HL-60 (cell line): ENCODE measurements around the gene GSTA2.

ENCODE experiments used
- DNase-seq, 2 experiments: peaks; one replicate each; pipeline ENCODE4 v3.0.0-alpha.2; 2010 to 2020; ENCODE audit warnings: low read depth in 1 of 2, low spot score in 1 of 2
- H3K27ac ChIP-seq: fragments of 250-450 bp; sonication (Bioruptor Pico); replicated peaks from 2 replicates; pipeline ENCODE4 v1.5.1; 2020; ENCODE audit warnings: mild to moderate bottlenecking, moderate library complexity
- H3K27me3 ChIP-seq: fragments of 250-450 bp; sonication (Bioruptor Pico); 2 replicates; pipeline ENCODE4 v1.5.1; 2021; ENCODE audit warnings: mild to moderate bottlenecking, moderate library complexity; ENCODE audit not compliant: insufficient read depth, poor library complexity, severe bottlenecking
- H3K4me3 ChIP-seq: replicated peaks from 2 replicates; pipeline ENCODE4 v1.5.1; 2011; ENCODE audit warnings: mild to moderate bottlenecking, control low read depth, low read length; ENCODE audit not compliant: insufficient read depth
- GABPA ChIP-seq: IDR thresholded peaks from 2 replicates; pipeline ENCODE4 v1.6.1; 2012; ENCODE audit warnings: low read depth
- POLR2AphosphoS5 ChIP-seq: IDR thresholded peaks from 2 replicates; pipeline ENCODE4 v1.6.1; 2012; ENCODE audit warnings: low read depth
- REST ChIP-seq: IDR thresholded peaks from 2 replicates; pipeline ENCODE4 v1.6.1; 2012; ENCODE audit warnings: low read depth; ENCODE audit not compliant: insufficient replicate concordance
- SPI1 ChIP-seq: IDR thresholded peaks from 2 replicates; pipeline ENCODE4 v1.6.1; 2012; ENCODE audit warnings: low read depth, mild to moderate bottlenecking, borderline replicate concordance
- TF ChIP-seq, protein P1 (sequence below): IDR thresholded peaks from one replicate; pipeline ENCODE4 v1.5.1; 2011; ENCODE audit warnings: low read length, control low read depth, inconsistent platforms; ENCODE audit not compliant: insufficient read depth

Gene GSTA2

GRCh38 chr6:52704060-52704459 lies 59.2 kb downstream of the GSTA2 start:
- H3K4me3 ChIP-seq = no peak overlapping the region
- DNase-seq = no peak
- H3K27ac ChIP-seq = no peak overlapping the region
- TF ChIP-seq SPI1 (no peak), GABPA (no peak), REST (no peak), POLR2AphosphoS5 (no peak)
- TF ChIP-seq, protein P1, sequence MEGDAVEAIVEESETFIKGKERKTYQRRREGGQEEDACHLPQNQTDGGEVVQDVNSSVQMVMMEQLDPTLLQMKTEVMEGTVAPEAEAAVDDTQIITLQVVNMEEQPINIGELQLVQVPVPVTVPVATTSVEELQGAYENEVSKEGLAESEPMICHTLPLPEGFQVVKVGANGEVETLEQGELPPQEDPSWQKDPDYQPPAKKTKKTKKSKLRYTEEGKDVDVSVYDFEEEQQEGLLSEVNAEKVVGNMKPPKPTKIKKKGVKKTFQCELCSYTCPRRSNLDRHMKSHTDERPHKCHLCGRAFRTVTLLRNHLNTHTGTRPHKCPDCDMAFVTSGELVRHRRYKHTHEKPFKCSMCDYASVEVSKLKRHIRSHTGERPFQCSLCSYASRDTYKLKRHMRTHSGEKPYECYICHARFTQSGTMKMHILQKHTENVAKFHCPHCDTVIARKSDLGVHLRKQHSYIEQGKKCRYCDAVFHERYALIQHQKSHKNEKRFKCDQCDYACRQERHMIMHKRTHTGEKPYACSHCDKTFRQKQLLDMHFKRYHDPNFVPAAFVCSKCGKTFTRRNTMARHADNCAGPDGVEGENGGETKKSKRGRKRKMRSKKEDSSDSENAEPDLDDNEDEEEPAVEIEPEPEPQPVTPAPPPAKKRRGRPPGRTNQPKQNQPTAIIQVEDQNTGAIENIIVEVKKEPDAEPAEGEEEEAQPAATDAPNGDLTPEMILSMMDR = no peak
- H3K27me3 ChIP-seq = no peaks in the 10 kb centered on the region
